Measurements from ENCODE around the gene MPPED2. TPM values are rescaled to one million over a fixed set of nuclear protein-coding genes. Genes with fewer than 3 reads are reported as not detected.
"Not testable (repeated sequence)": the region's sequence is repeated elsewhere in the genome, so short reads cannot be mapped to it uniquely, and the experiment has no call there.

The MPPED2 gene
- total RNA-seq, 1 donor from 2014 or later, result 25.9 TPM

- DNase-seq (ENCODE audit: low spot score, unreplicated experiment), result no peak
- H3K27me3 Mint-ChIP-seq, result no peaks in the 10 kb centered on the region
- no peak overlapping the region for H3K4me3 Mint-ChIP-seq (ENCODE audit: low read depth)
- H3K4me1 Mint-ChIP-seq (ENCODE audit: low read depth), result peaks cover 16% of the 10 kb centered on the region
- peaks cover 9% of the 10 kb centered on the region for H3K9me3 Mint-ChIP-seq (ENCODE audit: low read depth)
- TF ChIP-seq CTCF (IDR thresholded peaks at IDR 0.05; ENCODE audit: unreplicated experiment), result no peak
- peaks cover 11% of the 10 kb centered on the region for H3K36me3 Mint-ChIP-seq (ENCODE audit: insufficient read depth)
- peak overlapping the region; percentile 78 for H3K27ac Mint-ChIP-seq
These were observed 25.7 kb downstream of the MPPED2 start for GRCh38 chr11:30560206-30561106.

DNA sequence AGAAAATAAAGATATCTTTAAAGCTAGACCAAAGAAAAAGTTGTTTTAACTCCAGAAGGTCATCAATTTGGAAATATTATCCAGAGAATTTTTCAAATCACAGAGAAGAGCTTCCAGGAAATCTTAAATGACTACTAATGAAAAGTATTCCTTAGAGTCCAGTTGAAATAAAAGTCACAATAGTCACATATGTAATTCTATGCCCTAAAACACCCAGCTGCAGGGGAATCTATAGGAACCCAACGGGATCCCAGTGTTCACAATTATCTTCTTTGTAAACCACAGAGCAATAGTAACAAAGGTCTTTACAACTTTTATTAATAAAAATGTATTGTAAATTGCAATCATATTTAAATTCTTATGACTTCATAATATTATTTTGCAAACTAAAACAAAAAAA, 27.1 kb downstream of the MPPED2 start:
- Mint-ChIP-seq H3K4me3 (ENCODE audit: low read depth) (no peak overlapping the region), H3K27me3 (no peaks in the 10 kb centered on the region), H3K9me3 (ENCODE audit: low read depth) (peaks cover 8% of the 10 kb centered on the region), H3K36me3 (ENCODE audit: insufficient read depth) (peaks cover 12% of the 10 kb centered on the region), H3K4me1 (ENCODE audit: low read depth) (peaks cover 15% of the 10 kb centered on the region), H3K27ac (no peak overlapping the region)
- DNase-seq (ENCODE audit: low spot score, unreplicated experiment), result no peak
- no peak for TF ChIP-seq CTCF (IDR thresholded peaks at IDR 0.05; ENCODE audit: unreplicated experiment)

DNA sequence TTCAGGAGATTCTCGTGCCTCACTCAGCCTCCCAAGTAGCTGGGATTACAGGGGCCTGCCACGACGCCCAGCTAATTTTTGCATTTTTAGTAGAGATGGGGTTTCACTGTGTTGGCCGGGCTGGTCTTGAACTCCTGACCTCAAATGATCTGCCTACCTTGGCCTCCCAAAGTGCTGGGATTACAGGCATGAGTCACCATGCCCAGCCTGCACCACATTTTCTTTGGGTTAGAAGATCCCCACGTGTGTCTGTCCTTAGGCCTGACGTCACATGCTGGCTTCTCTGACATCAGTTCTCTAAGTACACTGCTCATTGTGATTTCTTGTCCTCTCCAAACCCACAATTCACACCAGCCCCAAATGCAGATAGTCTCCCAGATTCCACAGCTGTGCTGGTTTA, 31.6 kb downstream of the MPPED2 start:
- not testable (repeated sequence) for H3K27ac Mint-ChIP-seq; H3K4me1 Mint-ChIP-seq (ENCODE audit: low read depth); H3K27me3 Mint-ChIP-seq; H3K9me3 Mint-ChIP-seq (ENCODE audit: low read depth); DNase-seq (ENCODE audit: low spot score, unreplicated experiment); H3K36me3 Mint-ChIP-seq (ENCODE audit: insufficient read depth); H3K4me3 Mint-ChIP-seq (ENCODE audit: low read depth)

GRCh38 chr11:30553521-30554110, 32.5 kb downstream of the MPPED2 start:
- Mint-ChIP-seq H3K36me3 (ENCODE audit: insufficient read depth) (peaks cover 8% of the 10 kb centered on the region), H3K27ac (no peak overlapping the region), H3K4me3 (ENCODE audit: low read depth) (no peak overlapping the region), H3K4me1 (ENCODE audit: low read depth) (peaks cover 13% of the 10 kb centered on the region), H3K27me3 (no peaks in the 10 kb centered on the region), H3K9me3 (ENCODE audit: low read depth) (no peaks in the 10 kb centered on the region)
- no peak for TF ChIP-seq CTCF (IDR thresholded peaks at IDR 0.05; ENCODE audit: unreplicated experiment)
- DNase-seq (ENCODE audit: low spot score, unreplicated experiment), result no peak

DNA sequence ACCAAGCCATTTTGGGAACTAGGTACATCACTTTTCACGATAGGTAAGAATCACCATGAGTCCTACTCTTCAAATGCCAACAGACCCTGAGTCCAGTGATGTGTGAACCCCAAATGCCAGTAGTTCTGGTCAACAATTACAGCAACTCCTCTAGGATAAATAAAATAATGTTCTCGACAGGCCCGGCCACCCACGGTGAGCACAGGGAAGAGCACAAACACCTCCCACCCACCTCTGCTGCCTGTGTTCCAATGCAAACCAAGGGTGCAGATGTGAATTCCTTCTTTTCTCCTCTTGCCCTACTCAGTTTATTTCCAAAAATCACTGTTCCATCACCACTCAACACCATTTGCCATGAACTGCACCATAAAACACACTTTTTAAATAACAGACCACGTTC, 33.3 kb downstream of the MPPED2 start:
- H3K27ac Mint-ChIP-seq, result no peak overlapping the region
- no peak overlapping the region for H3K4me3 Mint-ChIP-seq (ENCODE audit: low read depth)
- DNase-seq (ENCODE audit: low spot score, unreplicated experiment), result no peak
- H3K4me1 Mint-ChIP-seq (ENCODE audit: low read depth), result peaks cover 17% of the 10 kb centered on the region
- H3K36me3 Mint-ChIP-seq (ENCODE audit: insufficient read depth), result peaks cover 8% of the 10 kb centered on the region
- no peaks in the 10 kb centered on the region for H3K9me3 Mint-ChIP-seq (ENCODE audit: low read depth)
- H3K27me3 Mint-ChIP-seq, result no peaks in the 10 kb centered on the region
- no peak for TF ChIP-seq CTCF (IDR thresholded peaks at IDR 0.05; ENCODE audit: unreplicated experiment)
